Lung microvascular endothelial cell (primary cell): ENCODE results near the gene GEN1. TPM values are rescaled to one million over a fixed set of nuclear protein-coding genes. Genes with fewer than 3 reads are reported as not detected.

ENCODE experiments used
- DNase-seq, 2 donors: peaks; one replicate each; pipeline versions ENCODE4 v3.0.0 to v3.0.0-alpha.2; 2010; ENCODE audit warnings: low read depth in 2 of 2
- total RNA-seq: library from RNA; depleted of rRNA; stranded (reverse); fragments of >200 nt; gene quantifications from 2 replicates; pipeline ENCODE4 v1.2.1, GENCODE V29; 2014

GEN1 gene, protein sequence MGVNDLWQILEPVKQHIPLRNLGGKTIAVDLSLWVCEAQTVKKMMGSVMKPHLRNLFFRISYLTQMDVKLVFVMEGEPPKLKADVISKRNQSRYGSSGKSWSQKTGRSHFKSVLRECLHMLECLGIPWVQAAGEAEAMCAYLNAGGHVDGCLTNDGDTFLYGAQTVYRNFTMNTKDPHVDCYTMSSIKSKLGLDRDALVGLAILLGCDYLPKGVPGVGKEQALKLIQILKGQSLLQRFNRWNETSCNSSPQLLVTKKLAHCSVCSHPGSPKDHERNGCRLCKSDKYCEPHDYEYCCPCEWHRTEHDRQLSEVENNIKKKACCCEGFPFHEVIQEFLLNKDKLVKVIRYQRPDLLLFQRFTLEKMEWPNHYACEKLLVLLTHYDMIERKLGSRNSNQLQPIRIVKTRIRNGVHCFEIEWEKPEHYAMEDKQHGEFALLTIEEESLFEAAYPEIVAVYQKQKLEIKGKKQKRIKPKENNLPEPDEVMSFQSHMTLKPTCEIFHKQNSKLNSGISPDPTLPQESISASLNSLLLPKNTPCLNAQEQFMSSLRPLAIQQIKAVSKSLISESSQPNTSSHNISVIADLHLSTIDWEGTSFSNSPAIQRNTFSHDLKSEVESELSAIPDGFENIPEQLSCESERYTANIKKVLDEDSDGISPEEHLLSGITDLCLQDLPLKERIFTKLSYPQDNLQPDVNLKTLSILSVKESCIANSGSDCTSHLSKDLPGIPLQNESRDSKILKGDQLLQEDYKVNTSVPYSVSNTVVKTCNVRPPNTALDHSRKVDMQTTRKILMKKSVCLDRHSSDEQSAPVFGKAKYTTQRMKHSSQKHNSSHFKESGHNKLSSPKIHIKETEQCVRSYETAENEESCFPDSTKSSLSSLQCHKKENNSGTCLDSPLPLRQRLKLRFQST
- total RNA-seq: 3.0 and 4.4 TPM in 2 replicates

DNA sequence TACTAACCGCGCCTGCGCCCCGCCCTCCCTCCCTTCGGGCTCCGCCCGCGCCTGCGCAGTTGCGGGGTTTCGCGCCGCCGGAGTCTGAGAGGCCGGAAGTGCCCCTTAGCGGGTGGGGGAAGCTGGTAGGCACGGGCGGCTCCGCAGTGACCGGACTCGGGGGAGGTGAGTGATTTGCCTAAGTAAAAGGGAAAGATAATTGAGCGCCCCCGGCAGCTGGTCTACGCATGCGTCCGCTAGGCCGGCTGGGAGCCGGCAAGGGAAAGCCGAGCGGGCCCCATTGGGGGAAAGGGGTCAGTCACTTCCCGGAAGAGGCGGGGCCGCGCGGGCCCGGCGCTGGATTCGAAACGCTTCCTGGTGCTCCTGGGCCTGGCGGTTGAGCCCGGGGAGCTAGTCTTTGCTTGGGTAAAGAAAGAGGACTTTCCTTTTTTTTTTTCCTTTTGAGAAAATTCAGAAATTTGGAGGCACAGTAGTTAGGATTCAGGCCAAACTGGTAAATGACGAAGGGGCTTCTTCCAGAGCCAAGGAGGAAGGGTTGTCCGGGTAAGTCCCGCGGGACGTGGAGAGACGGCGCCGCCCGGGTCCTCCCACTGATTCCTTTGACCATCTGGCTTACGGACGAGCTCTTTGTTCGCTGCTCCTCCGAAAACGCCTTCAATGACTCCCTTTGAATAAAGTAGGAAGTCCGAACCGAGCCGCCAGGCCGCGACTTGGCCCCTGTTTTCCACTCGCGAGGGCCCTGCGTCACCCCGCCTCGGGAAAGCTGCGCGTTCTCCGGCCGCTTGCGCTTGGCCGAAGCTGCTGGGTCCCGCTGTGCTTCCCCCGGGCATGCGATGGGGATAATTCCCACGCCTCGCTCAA, at the start of gene GEN1, which contains the start of gene SMC6:
TSS of gene GEN1 (plus strand) at position 336 of the 861 bp plus-strand sequence. CDS start 5,806 bp downstream, outside the sequence.
TSS of gene SMC6 (minus strand) at position 8 of the 861 bp plus-strand sequence. CDS start 7,864 bp downstream, outside the sequence.
- peak; percentile 90 to 91 for DNase-seq

DNA sequence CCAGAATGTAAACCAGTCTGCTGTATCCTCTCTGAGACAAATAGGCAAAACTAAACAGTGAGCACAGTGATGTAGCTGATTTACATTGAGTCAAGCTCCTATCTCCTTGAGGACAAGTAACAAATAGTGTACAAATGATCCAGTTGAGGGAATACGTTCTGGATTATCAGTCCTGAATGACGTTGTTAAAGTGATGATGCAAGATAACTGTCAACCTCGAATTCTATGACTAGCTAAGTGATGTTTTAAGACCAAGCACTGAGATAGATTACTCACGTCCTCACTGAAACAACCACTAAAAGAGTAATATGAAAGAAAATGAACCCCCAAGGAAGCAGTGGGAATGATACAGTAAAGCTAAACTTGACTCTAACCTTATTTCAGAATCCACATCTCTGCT, 47.1 kb upstream of the GEN1 start:
- DNase-seq: no peak

DNA sequence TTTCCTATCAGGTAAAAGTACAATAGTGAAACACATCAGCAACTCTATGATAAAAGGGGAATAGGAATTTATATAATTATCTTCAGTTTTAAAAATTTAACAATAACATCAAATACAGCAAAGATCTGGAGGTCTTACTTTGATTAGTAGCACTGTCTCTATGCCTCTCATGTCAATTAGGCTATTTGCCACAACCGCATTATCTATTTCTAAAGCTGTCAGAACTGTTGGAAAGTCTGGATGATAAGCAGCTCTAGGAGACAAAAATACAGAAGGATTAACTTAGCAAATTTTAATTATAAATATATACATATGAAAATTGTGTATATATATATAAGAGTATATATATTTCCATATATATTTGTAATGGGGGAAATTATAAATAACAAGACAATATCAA, 45.4 kb upstream of the GEN1 start:
- no peak for DNase-seq

DNA sequence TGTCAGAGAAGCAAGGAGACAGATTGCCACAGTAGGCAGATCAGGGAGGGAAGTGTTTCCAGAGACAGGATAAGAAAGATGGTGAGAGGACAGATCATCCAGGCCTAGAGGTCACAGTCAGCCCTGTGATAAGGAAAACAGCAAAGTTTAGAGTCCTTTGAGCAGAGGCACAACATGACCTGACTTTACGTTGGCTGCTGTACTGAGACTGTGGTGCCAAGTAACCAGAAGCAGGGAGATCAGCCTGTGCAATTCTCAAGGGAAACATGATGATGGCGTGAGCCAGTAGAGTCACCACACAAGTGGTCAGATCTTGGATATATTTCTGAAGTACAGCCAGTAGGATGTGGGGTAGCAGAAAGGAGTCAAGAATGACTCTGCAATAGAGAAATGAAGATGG, 44.0 kb upstream of the GEN1 start:
- DNase-seq: no peak

DNA sequence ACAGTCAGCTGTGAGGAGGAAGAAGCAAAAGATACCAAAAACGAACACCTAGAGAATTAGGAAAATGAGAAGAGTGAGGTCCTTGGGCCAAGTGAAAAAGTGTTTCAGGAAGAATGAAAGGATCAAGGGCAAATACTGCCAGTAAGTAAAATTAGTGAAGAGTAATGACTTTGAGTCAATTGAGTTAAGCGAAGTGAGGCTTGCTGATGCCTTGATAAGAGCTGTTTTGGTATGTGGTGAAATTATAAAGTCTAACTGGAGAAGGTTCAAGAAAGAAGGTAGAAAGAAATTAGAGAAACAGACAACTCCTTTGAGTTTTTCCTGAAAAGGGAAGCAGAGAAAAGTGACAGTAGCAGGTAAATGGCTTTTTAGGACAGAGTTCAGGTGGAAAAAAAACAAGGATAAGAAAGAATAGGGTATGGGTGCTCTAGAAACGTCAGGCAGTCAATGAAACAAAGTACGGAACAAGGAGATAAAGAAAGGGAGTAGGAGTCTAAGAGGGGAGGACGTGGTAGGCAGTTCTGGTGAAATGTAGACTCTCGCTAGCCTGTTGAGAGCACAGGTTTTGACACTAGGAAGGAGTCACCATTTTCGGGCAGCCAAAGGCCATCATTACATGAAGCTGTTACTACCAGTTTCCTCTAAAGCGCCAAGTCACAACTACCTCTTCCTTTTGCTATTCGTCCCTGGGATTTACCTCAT, 43.2 kb upstream of the GEN1 start:
- DNase-seq: no peak

DNA sequence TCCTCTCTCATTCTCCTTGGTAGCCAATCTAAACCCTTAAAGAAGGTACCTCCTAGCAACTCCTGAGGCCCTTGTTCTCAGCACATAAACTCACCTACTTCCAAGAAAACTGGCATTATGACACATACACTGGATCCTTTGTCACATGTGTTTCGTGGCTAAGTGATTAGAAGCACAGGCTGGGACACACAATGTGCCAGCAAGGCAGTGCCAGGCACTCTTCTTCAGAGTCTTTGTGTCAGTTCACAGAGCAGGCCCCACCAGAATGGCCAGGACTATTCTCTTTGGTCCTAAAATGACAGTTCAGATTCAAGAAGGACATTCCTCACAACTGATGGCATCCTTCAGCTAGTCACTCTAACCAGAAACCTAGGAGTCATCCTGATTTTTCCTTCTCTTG, 40.6 kb upstream of the GEN1 start:
- DNase-seq: peak in 1 of 2 donors; percentile 5

DNA sequence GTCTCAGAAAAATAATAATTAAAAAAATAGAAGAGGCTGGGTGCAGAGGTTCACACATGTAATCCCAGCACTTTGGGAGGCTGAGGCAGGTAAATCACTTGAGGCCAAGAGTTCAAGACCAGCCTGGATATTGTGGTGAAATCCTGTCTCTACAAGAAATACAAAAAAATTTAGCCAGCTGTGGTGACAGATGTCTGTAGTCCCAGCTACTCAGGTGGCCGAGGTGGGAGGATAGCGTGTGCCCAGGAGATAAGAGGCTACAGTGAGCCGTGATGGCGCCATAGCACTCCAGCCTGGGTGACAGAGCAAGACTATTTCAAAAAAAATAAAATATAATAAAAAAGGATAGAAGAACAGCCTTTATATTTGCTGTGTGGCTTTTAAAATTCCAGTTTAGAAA, 36.3 kb upstream of the GEN1 start:
- no peak for DNase-seq

DNA sequence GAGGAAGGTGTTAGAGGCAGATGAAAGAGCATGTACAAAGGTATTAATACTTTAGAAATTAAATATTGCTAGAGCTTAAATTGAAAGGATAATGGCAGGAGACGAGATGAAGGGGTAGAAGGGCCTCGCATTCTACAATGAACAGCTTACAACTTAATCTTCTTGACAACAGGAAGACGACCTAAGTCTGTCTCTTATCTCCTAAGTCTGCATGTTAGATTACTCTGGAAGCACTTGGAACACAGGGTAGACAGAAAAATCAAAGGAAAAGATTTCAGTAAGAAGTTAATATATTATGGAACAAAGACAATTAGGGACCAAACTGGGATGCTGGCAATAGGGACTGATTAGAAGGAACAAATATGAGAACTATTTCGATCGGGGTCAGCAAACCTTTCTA, 35.2 kb upstream of the GEN1 start:
- DNase-seq: no peak

DNA sequence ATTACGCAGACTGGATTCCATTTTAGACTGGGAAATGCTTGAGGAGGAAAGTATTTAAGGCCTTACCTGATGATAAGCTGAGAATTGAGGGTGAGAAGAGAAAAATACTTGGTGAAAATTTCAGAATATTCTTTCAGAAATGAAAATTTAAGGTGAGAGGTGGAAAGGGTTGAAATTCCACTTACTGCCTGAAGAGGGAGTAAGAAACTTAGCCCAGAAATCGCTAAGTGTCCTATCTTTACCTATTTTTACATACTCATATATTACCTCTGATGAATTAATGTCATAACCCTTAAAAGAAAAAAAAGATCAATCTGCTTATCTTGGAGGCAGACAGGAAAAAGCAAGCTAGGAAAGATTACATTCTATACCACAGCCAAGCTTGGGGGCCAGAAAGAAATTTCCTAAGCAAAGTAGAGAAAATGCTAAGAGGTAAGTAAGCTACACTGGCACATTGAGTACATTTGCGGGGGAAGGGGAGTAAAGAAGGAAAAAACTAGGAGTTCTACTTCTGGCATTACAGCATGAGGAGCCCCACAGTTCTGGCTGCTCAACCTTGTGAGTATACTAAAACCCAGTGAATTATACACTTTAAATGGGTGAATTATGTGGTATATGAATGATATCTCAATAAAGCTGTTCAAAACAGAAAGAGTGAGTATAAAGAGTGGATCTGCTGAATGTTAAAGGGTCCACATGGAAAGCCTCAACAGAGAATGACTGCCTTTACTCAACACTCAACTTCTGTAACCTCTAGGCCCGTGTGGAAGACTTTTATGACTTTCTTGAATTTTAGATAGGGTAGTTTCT, 34.2 kb upstream of the GEN1 start:
- peak; percentile 48 to 50 for DNase-seq

DNA sequence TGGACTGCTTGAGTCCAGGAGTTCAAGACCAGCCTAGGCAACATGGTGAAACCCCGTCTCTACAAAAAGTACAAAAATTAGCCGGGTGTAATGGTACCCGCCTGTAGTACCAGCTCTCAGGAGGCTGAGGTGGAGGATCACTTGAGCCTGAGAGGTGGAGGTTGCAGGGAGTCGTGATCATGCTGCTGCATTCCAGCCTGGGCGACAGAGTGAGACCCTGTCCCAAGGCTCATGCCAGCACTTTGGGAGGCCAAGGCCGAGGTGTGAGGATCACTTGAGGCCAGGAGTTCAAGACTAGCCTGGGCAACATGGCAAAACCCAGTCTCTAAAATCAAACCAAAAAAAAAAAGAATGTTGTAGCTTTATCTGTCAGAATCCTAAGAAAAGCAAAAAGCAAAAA, 25.7 kb upstream of the GEN1 start:
- DNase-seq: no peak

DNA sequence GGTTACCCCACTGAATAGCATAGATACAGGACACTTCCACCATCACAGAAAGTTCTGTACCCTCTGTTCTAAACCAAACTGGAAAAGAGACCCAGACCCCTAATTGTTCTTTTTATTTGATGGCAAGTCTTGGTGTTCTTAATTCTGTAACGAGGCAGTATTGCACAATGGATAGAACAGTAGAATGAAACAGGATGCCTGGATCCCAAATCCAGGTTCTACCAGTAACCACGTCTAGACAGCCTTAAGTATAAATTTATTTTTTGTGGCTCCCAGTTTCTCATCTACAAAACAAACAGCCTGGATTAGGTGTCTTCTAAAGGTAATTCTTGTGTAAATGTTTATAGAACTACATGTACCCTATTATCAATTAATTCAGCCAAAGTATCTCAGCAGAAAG, 24.1 kb upstream of the GEN1 start:
- no peak for DNase-seq

DNA sequence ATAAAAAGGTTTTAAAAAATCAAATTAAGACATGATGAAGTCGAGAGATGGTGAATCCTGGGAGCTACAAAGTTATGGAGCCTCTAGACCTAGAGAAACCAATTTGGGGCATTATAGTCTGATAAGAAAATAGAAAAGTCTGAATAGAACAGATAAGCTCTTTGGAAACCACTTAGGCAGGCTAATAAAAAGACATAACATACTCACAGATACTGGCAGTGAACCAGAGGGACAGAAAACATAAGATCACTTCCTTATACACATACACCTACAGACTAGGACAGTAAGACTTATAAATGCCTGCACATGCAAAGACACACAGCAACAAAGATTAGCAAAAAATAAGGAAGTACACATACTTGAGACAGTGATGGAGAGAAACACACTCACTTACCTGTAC, 20.3 kb upstream of the GEN1 start:
- DNase-seq: no peak

DNA sequence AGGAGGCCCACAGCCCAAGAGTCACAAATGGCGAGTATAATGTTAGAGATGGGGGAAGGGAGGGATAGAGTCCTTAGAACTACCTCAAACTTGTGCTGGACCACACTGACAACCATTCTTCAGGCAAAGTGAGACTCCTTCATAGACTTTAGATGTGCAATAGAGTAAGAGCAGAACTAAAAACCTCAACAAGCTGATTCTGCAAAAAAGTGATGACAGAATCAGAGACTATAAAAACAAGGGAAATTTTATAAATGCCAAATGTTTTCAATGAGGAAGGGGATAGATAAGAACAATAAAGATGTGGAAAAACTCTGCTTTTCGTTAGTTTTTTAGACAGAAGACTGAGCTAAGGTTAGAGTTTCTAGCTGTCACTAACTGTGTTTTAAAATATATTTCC, 18.1 kb upstream of the GEN1 start:
- DNase-seq: no peak

DNA sequence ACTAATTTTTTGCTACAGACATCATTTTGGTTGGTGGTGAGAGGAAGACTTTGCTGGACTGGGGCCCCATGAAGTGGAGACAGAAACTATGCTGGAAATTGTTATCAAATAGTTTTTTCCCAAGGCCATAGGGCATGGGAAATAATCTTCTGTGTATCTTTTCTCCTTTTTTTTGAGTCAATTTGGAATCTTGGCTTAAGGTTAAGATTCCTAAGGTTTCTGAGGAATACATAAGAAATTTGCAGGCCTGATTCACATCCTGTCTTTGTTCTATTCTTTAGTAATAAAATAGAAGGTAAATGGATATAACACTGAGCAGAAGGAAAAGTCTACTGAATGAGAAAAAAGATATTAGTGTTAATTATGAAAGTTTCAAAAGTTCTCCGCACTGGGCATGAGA, 16.9 kb upstream of the GEN1 start:
- DNase-seq: peak in 1 of 2 donors; percentile 90

DNA sequence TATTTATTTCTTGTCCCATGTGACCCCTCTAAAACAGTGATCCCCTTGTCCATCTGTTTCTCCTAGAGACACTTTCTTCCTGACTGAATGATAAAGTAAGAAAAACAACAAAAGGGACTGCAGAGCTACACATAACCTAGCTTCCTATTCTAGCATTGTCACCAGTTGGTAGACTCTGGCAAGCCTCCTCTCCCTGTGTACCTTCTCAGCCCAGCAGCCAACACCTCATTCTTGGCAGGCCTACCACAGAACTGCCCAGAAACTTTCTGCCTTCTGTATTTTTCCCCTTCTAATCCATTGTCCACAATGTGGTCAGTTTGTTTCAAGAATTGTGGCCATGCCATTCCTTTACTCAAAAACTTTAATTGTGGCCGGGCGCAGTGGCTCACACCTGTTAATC, 13.7 kb upstream of the GEN1 start:
- no peak for DNase-seq

DNA sequence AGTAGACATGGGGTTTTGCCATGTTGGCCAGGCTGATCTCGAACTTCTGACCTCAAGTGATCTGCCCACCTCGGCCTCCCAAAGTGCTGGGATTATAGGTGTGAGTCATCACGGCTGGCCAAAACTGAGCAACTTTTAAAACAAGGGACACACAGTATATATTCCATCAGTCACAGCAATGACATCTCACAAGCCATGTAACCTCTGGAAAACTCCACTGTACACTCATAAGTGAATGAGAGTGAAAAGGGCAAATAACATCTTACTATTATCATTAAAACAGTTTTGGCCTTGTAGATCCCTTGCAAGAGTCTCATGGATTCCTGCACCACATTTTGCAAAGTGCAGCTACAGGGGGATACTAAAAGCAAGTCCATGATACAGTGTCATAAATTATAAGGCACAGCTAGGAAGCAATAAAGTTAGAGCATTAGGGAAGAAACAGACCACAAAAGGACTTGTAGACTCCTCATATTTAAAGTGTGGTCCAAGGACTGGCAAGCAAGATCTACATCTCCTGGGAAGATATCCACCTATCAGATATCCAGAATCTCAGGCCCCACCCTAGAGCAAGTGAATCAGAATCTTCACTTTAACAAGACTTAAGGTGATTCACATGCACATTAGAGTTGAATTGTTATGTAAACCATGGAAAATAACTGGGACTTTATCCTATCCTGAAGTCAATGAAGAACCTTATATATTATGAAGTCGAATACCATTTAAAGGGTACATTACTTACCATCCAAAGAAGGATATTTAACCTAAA, 6.1 kb upstream of the GEN1 start:
- DNase-seq: peak in 1 of 2 donors; percentile 13

DNA sequence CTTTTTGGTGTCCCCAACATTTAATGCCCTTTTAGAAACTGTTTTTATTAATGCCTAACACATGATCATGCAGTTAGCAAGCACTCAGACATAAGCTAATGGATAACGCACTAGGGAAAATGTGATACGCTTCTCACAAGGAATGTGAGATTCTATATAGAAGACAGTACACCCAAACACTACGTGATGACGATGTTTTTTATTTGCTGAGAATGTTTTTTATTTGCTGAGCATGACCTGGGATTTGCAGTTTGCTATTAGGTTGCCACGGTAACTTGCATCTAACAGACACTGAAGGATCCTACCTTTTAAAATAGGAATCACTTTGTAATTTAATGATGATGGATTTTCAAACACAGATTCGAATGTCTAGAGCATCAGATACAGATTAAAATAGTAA, 5.2 kb upstream of the GEN1 start:
- DNase-seq: no peak

DNA sequence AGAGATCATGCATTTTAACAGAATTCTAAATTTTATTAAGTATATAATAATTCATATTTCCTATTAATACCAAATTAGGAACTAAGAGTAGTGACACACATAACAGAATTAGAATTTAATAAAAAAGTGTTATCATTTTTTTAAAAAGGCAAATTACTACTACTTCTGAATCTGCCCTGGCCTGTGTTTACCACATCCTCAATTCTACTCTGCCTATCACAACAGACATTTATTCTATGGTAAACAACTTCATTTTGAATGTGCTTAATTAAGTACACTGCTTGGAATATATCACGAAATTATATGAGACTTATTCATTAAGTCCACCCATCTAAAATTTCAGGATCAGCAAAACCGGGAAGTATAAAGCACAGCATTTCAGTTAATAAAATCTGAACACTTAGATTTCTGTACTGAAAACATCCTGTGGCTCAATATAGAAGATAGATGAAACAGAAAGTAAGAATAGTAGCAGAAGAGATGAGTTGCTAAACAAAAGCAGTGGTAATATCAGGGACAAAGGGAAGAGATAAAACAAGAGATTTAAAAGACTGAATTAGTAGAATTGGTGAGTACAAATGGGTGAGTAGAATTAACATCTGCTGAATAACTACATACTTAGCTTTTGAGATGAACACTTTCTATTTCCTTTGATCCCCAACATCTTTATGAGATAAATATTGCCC, 4.0 kb upstream of the GEN1 start:
- DNase-seq: no peak

DNA sequence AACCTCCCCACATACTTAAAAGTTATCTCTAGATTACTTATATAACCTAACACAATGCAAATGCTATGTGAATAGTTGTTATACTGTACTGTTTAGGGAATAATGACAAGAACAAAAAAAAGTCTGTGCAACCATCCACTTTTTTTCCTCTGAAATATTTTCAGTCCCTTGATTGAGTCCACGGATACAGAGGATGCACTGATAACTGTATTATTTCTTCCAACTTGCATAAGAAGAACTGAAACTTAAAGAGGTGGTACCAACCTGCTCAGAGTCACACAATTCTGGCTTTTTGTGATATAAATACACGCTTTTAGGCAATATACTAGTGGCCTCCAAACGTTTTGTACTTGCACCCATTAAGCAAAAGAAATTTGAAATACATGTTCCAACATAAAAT, 1.7 kb upstream of the GEN1 start:
- DNase-seq: no peak
